Measurements from ENCODE around the gene UQCC3.
A peak's percentile ranks its signal among the peaks of the same experiment; 100 is the strongest.

Gene UQCC3

DNA sequence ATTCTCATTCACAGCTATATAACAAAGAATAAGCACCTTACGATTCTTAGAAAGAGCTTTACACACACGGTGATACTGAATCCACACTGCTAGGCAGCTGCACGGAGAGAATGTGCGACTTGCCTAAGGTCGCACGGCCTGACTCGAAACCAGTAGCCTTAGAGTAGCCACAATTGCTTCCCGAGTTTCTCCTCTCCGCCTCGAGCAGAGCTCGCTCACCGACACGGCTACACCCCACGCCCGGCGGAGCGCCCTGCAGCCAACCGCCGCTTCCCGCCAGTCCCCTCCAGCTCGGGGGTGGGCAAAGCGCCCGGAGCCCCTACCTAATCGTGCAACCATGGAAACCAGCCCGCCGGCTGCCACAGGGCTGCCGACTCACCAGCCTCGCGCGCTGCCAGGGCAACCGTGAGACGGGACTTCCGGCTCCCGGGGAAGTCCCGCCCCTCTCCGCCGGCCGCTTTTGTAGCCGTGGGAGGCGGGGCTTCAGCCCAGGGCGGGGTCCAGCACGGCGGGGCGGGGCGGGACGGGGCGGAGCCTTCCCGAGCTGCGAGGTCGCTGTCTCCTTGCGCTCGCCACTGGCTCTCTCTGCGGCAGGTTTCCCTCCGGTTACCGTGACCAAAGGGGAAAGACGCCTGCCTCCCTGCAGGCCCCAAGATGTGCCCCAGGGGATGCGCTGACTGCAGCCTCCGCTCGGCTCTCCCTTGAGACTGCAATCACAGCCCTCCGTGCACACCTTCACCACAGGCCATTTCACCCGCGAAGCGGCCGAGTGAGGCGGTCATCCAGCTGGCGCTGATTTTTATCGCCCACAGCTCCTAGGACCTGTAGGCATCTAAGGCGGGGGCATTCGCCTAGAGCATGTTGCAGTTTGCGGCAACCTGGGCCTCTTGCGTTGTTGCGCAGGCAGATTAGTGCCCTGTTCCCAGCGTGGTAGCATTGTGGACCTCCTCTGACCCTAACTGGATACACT lies 34.7 kb downstream of the UQCC3 start:
- TF ChIP-seq, protein P1, sequence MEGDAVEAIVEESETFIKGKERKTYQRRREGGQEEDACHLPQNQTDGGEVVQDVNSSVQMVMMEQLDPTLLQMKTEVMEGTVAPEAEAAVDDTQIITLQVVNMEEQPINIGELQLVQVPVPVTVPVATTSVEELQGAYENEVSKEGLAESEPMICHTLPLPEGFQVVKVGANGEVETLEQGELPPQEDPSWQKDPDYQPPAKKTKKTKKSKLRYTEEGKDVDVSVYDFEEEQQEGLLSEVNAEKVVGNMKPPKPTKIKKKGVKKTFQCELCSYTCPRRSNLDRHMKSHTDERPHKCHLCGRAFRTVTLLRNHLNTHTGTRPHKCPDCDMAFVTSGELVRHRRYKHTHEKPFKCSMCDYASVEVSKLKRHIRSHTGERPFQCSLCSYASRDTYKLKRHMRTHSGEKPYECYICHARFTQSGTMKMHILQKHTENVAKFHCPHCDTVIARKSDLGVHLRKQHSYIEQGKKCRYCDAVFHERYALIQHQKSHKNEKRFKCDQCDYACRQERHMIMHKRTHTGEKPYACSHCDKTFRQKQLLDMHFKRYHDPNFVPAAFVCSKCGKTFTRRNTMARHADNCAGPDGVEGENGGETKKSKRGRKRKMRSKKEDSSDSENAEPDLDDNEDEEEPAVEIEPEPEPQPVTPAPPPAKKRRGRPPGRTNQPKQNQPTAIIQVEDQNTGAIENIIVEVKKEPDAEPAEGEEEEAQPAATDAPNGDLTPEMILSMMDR (IDR thresholded peaks at IDR 0.05; ENCODE audit: low read depth, low read length): no peak
- DNase-seq (ENCODE audit: extremely low read depth, low read depth): peak; percentile 87

- DNase-seq (ENCODE audit: extremely low read depth, low read depth): no peak
- TF ChIP-seq, protein P1 (IDR thresholded peaks at IDR 0.05; ENCODE audit: low read depth, low read length): no peak
Measured at GRCh38 chr11:62706850-62707247, 35.4 kb downstream of the UQCC3 start.

DNA sequence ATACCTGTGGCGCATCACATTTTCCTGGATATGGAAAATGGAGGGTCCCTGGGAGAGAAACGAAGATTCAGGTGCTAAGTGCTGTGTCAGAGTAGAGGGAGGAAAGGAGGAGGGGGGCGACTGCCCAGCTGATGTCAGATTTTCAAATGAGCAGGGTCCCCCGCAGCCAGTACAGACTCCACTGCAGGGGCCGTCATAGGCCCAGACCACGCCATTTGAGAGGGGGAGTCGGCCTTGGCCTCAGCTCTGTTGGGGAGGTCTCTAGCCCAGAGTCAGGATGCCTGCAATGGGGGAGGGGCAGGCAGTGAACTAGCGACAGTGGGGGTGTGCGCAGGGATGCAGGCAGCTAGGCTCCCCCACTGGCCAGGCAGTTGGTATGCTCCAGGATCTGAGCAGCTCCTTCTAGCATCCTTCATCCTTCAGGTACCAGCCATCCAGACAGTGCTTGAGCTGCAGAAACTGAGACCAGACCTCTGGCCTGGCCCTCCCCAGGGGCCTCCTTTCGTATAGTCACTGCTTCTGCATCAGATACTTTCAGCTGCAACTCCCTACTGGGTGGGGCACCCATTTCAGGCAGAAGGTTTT lies 35.9 kb downstream of the UQCC3 start, which contains the start of the genes BSCL2 and GNG3:
Gene BSCL2 (minus strand): TSS at position 148 of the 585 bp plus-strand sequence. CDS start 229 bp downstream, outside the sequence.
Gene GNG3 (plus strand): TSS at position 400 of the 585 bp plus-strand sequence. CDS start 620 bp downstream, outside the sequence.
- DNase-seq (ENCODE audit: extremely low read depth, low read depth): no peak
- TF ChIP-seq, protein P1 (IDR thresholded peaks at IDR 0.05; ENCODE audit: low read depth, low read length): no peak

DNA sequence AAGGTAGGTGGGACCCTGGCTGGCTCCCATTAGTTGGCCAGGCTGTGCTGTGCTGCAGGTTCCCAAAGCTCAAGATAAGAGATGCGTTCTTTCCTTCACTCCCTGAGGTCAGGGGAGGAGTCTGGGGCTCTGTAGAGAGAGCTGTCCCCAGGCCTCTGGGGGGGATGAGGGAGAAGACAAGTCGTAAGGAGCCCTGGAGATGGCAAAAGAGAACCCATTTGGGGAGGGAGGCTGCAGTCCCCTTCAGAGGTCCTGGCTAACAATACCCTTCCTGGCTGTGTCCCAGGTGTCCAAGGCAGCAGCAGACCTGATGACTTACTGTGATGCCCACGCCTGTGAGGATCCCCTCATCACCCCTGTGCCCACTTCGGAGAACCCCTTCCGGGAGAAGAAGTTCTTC lies 36.9 kb downstream of the UQCC3 start:
- TF ChIP-seq, protein P1 (IDR thresholded peaks at IDR 0.05; ENCODE audit: low read depth, low read length): no peak
- DNase-seq (ENCODE audit: extremely low read depth, low read depth): no peak

DNA sequence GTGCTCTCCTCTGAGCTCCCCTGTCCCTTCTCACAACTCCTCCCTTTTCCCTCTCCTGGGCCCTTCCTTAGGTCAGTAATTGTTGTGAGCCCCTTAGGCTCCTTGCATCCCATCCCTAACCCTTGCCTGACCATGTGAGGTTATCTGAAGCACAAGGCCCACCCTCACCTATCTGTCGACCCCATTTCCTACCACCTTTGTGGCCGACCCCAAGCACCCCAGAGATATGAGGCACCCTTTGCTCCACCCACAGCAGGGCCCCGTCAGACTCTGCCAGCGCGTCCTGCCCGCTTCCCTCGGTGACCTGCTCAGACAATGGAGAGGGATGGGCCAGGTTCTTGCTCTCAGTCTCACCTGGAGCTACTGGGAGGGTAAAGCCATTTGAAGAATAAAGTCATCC lies 37.3 kb downstream of the UQCC3 start:
- TF ChIP-seq, protein P1 (IDR thresholded peaks at IDR 0.05; ENCODE audit: low read depth, low read length): no peak
- no peak for DNase-seq (ENCODE audit: extremely low read depth, low read depth)

- peak; percentile 92 for DNase-seq (ENCODE audit: extremely low read depth, low read depth)
- TF ChIP-seq, protein P1 (IDR thresholded peaks at IDR 0.05; ENCODE audit: low read depth, low read length): no peak; the same call in none of the 2 replicates
Measured at GRCh38 chr11:62709247-62710000, 38.0 kb downstream of the UQCC3 start.
